HFF-Myc (cell line): ENCODE data around the gene BDNF.

Experiments
- DNase-seq: peaks from one replicate; pipeline ENCODE4 v3.0.0-alpha.2; 2011; ENCODE audit warnings: low read depth; ENCODE audit errors: extremely low read depth
- H3K4me3 ChIP-seq: replicated peaks from 2 replicates; pipeline ENCODE4 v1.5.1; 2011; ENCODE audit warnings: low read depth, mild to moderate bottlenecking, control low read depth, low read length
- CTCF ChIP-seq: IDR thresholded peaks from 2 replicates; pipeline ENCODE4 v1.5.1; 2012; ENCODE audit warnings: mild to moderate bottlenecking, low read depth, low read length, control low read depth; ENCODE audit errors: missing control alignments

The BDNF gene

GRCh38 chr11:27626269-27626937 is 73.9 kb downstream of the BDNF start:
- no peak for DNase-seq

GRCh38 chr11:27625347-27625912 is 74.8 kb downstream of the BDNF start:
- no peak for DNase-seq
- TF ChIP-seq CTCF: no peak
- H3K4me3 ChIP-seq: no peak overlapping the region

More at GRCh38 chr11:27626269-27626937, 73.9 kb downstream of the BDNF start:
- H3K4me3 ChIP-seq: no peak overlapping the region
- TF ChIP-seq CTCF: no peak

- no peak for DNase-seq
- no peak for TF ChIP-seq CTCF
- H3K4me3 ChIP-seq: no peak overlapping the region
Measured at GRCh38 chr11:27623945-27624523, 76.2 kb downstream of the BDNF start.

GRCh38 chr11:27622541-27623300 is 77.5 kb downstream of the BDNF start:
- TF ChIP-seq CTCF: no peak
- no peak overlapping the region for H3K4me3 ChIP-seq
- DNase-seq: no peak

GRCh38 chr11:27621405-27622161 is 78.7 kb downstream of the BDNF start:
- no peak for TF ChIP-seq CTCF
- no peak for DNase-seq
- H3K4me3 ChIP-seq: no peak overlapping the region

GRCh38 chr11:27619763-27620335 is 80.4 kb downstream of the BDNF start:
- TF ChIP-seq CTCF: no peak
- DNase-seq: no peak
- no peak overlapping the region for H3K4me3 ChIP-seq
